ENCODE results near the gene EEF2KMT.
"Not testable (repeated sequence)": the region's sequence is repeated elsewhere in the genome, so short reads cannot be mapped to it uniquely, and the experiment has no call there.

EEF2KMT gene

GRCh38 chr16:5095145-5095830, 2.3 kb downstream of the EEF2KMT start:
- not testable (repeated sequence) for DNase-seq

GRCh38 chr16:5093746-5094145, 3.8 kb downstream of the EEF2KMT start:
- DNase-seq = not testable (repeated sequence)

GRCh38 chr16:5093081-5093480, 4.5 kb downstream of the EEF2KMT start:
- not testable (repeated sequence) for DNase-seq

GRCh38 chr16:5090592-5090991, 7.0 kb downstream of the EEF2KMT start:
- DNase-seq = not testable (repeated sequence)

GRCh38 chr16:5089911-5090555, 7.6 kb downstream of the EEF2KMT start:
- DNase-seq = not testable (repeated sequence)

GRCh38 chr16:5088936-5089335, 8.7 kb downstream of the EEF2KMT start:
- not testable (repeated sequence) for DNase-seq

GRCh38 chr16:5088086-5088790, 9.4 kb downstream of the EEF2KMT start:
- not testable (repeated sequence) for DNase-seq

- not testable (repeated sequence) for DNase-seq
These were observed 11.9 kb downstream of the EEF2KMT start for GRCh38 chr16:5085716-5086115.

- DNase-seq = peak; percentile 12 to 38
These were observed 12.8 kb downstream of the EEF2KMT start for GRCh38 chr16:5084802-5085201.

- not testable (repeated sequence) for DNase-seq
These were observed 13.4 kb downstream of the EEF2KMT start for GRCh38 chr16:5084099-5084731.

- DNase-seq = not testable (repeated sequence)
These were observed 13.9 kb downstream of the EEF2KMT start for GRCh38 chr16:5083646-5084045.

GRCh38 chr16:5080996-5081395, 16.6 kb downstream of the EEF2KMT start:
- DNase-seq = not testable (repeated sequence)

- not testable (repeated sequence) for DNase-seq
These were observed 17.1 kb downstream of the EEF2KMT start for GRCh38 chr16:5080461-5080860.

GRCh38 chr16:5078626-5079025, 19.0 kb downstream of the EEF2KMT start:
- DNase-seq = no peak

- no peak for DNase-seq
These were observed 20.3 kb downstream of the EEF2KMT start for GRCh38 chr16:5077304-5077703.

- DNase-seq = no peak
These were observed 22.0 kb downstream of the EEF2KMT start for GRCh38 chr16:5075637-5076036.

- not testable (repeated sequence) for DNase-seq
These were observed 23.8 kb downstream of the EEF2KMT start for GRCh38 chr16:5073771-5074170.

GRCh38 chr16:5073279-5073629, 24.3 kb downstream of the EEF2KMT start:
- DNase-seq = no peak

GRCh38 chr16:5072334-5073278, 25.0 kb downstream of the EEF2KMT start:
- no peak for DNase-seq

- DNase-seq = peak; percentile 21 to 85
These were observed 25.8 kb downstream of the EEF2KMT start, which contains the start of gene ALG1 for GRCh38 chr16:5071681-5072333. Gene ALG1, plus strand, starts transcription at chr16:5071843. Its CDS starts 7 bp downstream, at chr16:5071850.

GRCh38 chr16:5071341-5071680, 26.3 kb downstream of the EEF2KMT start:
- no peak for DNase-seq

Data from NCI-H526 (cell line).